ENCODE data around the gene VIPR1. TPM values are rescaled to one million over a fixed set of nuclear protein-coding genes. Genes with fewer than 3 reads are reported as not detected.

Gene VIPR1
- total and polyA plus RNA-seq, 8 donors, result 7.8 to 82.5 (median 11.0) TPM

DNA sequence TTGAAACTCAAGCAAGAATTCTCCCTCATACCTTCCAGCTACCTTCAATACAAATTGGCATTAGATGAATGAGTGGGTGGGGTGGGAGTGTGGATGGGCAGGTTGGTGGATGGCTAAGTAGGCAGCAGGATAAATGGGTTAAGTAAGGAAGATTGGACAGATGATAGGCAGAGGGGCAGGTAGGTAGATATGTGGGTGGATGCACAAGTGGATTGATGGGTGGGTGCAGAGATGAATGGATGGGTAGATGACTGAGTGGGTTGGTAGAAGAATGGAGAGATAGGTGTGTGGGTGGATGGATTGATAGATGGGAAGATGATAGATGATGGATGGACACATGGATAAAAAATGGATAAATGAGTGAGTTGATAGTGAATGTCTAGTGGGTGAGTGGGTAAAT, 27.6 kb downstream of the VIPR1 start:
- H3K4me3 ChIP-seq, result no peak overlapping the region
- peaks cover 0 to 41% of the 10 kb centered on the region in 2 donors for H3K36me3 ChIP-seq
- H3K9me3 ChIP-seq, result no peaks in the 10 kb centered on the region
- H3K27me3 ChIP-seq, result no peaks in the 10 kb centered on the region
- TF ChIP-seq, protein P1, sequence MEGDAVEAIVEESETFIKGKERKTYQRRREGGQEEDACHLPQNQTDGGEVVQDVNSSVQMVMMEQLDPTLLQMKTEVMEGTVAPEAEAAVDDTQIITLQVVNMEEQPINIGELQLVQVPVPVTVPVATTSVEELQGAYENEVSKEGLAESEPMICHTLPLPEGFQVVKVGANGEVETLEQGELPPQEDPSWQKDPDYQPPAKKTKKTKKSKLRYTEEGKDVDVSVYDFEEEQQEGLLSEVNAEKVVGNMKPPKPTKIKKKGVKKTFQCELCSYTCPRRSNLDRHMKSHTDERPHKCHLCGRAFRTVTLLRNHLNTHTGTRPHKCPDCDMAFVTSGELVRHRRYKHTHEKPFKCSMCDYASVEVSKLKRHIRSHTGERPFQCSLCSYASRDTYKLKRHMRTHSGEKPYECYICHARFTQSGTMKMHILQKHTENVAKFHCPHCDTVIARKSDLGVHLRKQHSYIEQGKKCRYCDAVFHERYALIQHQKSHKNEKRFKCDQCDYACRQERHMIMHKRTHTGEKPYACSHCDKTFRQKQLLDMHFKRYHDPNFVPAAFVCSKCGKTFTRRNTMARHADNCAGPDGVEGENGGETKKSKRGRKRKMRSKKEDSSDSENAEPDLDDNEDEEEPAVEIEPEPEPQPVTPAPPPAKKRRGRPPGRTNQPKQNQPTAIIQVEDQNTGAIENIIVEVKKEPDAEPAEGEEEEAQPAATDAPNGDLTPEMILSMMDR (IDR thresholded peaks at IDR 0.05), result no peak
- no peak for DNase-seq
- peaks cover 0 to 78% of the 10 kb centered on the region in 2 donors for H3K4me1 ChIP-seq
- ATAC-seq, result no peak
- intact Hi-C loops (cut with DNase I), result no loop called here
- H3K27ac ChIP-seq, result peak overlapping the region in 1 of 2 donors; percentile 57

DNA sequence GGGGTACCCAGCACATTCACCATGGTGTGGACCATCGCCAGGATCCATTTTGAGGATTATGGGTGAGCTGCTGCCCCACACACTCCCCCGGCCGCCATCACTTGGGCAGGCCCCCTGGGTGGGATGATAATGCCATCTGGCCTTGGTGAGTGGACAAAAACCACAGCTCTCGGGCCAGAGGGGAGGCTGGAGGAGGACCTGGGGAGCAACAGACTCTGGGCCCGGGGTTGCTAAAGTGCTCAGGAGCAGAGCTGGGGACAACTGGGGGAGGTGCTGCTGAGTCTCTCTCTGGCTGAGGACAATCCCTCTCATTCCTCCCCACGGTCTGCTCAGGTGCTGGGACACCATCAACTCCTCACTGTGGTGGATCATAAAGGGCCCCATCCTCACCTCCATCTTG, 29.0 kb downstream of the VIPR1 start:
- Histone ChIP-seq H3K27me3 (no peaks in the 10 kb centered on the region), H3K4me1 (peaks cover 0 to 64% of the 10 kb centered on the region in 2 donors), H3K27ac (peak overlapping the region in 1 of 2 donors; percentile 23), H3K4me3 (no peak overlapping the region), H3K9me3 (no peaks in the 10 kb centered on the region), H3K36me3 (peaks cover 0 to 30% of the 10 kb centered on the region in 2 donors)
- intact Hi-C loops (cut with DNase I), result no loop called here
- no peak for ATAC-seq
- peak in 1 of 4 donors; percentile 24 for DNase-seq
- TF ChIP-seq, protein P1 (IDR thresholded peaks at IDR 0.05), result no peak

DNA sequence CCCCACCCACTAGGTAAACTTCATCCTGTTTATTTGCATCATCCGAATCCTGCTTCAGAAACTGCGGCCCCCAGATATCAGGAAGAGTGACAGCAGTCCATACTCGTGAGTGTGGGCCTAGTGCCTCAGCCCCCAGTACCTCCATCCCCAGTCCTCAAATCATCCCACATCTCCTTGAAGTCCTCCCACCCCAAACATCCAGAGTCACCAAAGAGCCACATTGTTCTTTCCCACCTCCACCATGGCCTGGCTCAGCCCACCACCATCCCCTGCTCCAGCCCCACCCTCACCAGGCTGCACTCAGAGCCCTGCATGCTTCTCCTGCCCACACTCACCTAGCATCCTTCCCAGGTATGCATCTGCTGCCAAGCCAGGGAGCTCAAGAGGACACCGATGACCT, 29.8 kb downstream of the VIPR1 start:
- ATAC-seq (no peak), DNase-seq (peak in 1 of 4 donors; percentile 8)
- no peak overlapping the region for H3K4me3 ChIP-seq
- intact Hi-C loops (cut with DNase I), result no loop called here
- no peaks in the 10 kb centered on the region for H3K27me3 ChIP-seq
- peaks cover 0 to 27% of the 10 kb centered on the region in 2 donors for H3K36me3 ChIP-seq
- H3K27ac ChIP-seq, result peak overlapping the region in 1 of 2 donors; percentile 37
- TF ChIP-seq, protein P1 (IDR thresholded peaks at IDR 0.05), result no peak
- peaks cover 0 to 58% of the 10 kb centered on the region in 2 donors for H3K4me1 ChIP-seq
- H3K9me3 ChIP-seq, result no peaks in the 10 kb centered on the region

DNA sequence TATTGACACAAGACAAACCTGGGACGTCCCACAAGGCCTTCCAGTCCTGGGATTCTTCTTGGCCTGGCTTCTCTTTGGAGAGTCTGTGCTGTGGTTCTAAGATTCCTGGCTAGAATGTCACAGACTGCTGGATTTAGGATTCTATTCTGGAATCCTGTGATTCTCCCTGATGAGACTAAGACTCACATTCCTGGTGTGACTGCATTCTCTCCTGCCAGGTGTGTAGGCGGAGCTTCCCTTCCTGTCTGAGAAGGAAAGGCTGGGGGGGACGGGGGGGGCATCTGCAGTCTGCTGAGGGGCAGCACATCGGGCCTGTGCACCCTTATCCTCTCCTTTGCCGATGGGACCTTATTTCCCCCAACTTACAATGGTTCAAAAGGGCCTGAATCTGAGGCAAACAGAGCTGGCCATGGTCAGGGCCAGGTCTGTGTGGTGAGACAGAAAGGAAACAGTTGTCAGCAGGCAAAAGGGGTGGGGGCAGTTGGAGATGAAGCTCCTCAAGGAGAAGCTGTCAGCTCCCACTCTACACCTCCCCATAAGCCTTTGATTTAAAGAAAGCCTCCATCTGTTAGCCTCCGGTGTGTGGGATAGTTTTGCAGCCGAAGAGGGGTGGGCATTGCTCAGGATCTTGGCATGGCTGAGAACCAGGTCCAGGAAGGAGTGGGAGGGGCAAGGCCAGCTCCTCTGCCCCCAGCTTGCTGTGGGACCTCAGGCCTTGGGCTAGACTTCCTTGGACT, 30.9 kb downstream of the VIPR1 start:
- Histone ChIP-seq H3K9me3 (no peaks in the 10 kb centered on the region), H3K36me3 (peaks cover 0 to 19% of the 10 kb centered on the region in 2 donors), H3K27ac (peak overlapping the region in 1 of 2 donors; percentile 30), H3K27me3 (no peaks in the 10 kb centered on the region), H3K4me1 (peaks cover 0 to 48% of the 10 kb centered on the region in 2 donors), H3K4me3 (no peak overlapping the region)
- ATAC-seq (no peak), DNase-seq (peak in 1 of 4 donors; percentile 7)
- intact Hi-C loops (cut with DNase I), result no loop called here
- TF ChIP-seq, protein P1 (IDR thresholded peaks at IDR 0.05), result no peak

DNA sequence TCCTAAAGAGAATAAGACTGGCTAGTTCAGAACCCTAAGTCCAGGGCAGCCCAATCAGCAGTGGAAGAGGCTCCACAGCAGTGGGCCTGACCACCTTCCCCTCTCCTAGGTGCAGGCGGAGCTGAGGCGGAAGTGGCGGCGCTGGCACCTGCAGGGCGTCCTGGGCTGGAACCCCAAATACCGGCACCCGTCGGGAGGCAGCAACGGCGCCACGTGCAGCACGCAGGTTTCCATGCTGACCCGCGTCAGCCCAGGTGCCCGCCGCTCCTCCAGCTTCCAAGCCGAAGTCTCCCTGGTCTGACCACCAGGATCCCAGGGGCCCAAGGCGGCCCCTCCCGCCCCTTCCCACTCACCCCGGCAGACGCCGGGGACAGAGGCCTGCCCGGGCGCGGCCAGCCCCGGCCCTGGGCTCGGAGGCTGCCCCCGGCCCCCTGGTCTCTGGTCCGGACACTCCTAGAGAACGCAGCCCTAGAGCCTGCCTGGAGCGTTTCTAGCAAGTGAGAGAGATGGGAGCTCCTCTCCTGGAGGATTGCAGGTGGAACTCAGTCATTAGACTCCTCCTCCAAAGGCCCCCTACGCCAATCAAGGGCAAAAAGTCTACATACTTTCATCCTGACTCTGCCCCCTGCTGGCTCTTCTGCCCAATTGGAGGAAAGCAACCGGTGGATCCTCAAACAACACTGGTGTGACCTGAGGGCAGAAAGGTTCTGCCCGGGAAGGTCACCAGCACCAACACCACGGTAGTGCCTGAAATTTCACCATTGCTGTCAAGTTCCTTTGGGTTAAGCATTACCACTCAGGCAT, 33.7 kb downstream of the VIPR1 start:
- Histone ChIP-seq H3K4me3 (no peak overlapping the region), H3K9me3 (no peaks in the 10 kb centered on the region), H3K36me3 (peaks cover 0 to 12% of the 10 kb centered on the region in 2 donors), H3K4me1 (peaks cover 0 to 33% of the 10 kb centered on the region in 2 donors), H3K27ac (no peak overlapping the region), H3K27me3 (no peaks in the 10 kb centered on the region)
- intact Hi-C loops (cut with DNase I), result no loop called here
- TF ChIP-seq, protein P1 (IDR thresholded peaks at IDR 0.05), result peak; percentile 27 to 53
- peak in 2 of 4 donors; percentile 31 to 74 for DNase-seq
- peak; percentile 28 for ATAC-seq

Measured in left lung (tissue), 10 donors.